Measurements from ENCODE around the gene NRTN.

The NRTN gene

GRCh38 chr19:5867201-5868136 lies 62.6 kb downstream of the NRTN start:
- no peak for DNase-seq (ENCODE audit: low spot score)

- no peak for DNase-seq (ENCODE audit: low spot score)
Observed at GRCh38 chr19:5870986-5871394, 66.1 kb downstream of the NRTN start.

DNA sequence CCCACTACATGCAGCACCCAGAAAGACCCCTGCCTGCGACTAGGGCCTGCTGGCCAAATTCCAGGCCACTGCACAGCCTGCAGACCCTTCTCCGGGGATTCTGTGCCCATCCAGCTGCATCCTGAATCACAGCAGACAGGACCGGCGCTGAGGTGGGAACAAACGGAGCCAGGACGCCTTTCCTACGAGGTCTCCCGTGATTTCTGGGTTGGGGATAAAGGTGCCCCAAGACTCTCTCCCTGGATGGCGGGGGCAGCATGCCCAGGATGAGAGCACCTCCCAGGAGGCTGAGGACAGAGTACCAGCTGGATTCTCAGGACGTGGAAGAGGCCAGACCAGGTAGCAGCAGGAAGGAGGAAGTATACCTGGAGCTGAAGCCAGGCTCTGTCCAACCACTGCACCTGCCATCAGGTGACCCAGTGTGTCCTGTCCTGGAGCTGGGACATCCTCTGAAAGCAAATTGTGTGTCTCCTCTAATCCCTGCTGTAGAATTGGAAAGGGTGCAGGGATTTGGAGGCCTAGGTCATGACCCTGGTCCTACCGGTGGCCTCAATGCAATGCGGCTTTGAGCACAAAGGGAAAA lies 68.8 kb downstream of the NRTN start:
- no peak for DNase-seq (ENCODE audit: low spot score)

- DNase-seq (ENCODE audit: low spot score) = peak; percentile 57
Observed at GRCh38 chr19:5874496-5874895, 69.6 kb downstream of the NRTN start.

GRCh38 chr19:5877427-5877826 lies 72.6 kb downstream of the NRTN start:
- DNase-seq (ENCODE audit: low spot score) = no peak

GRCh38 chr19:5877882-5878281 lies 73.0 kb downstream of the NRTN start:
- no peak for DNase-seq (ENCODE audit: low spot score)

All from RKO (cell line).